Germinal center (tissue), 1 donor: ENCODE measurements around the gene CAPN15.
"Not testable (repeated sequence)": the region's sequence is repeated elsewhere in the genome, so short reads cannot be mapped to it uniquely, and the experiment has no call there.

Experiments
- DNase-seq: peaks from one replicate; pipeline ENCODE4 v3.0.0; 2012; ENCODE audit warnings: mixed read lengths, low spot score

Gene CAPN15

GRCh38 chr16:527015-527903 lies at the start of gene CAPN15:
Gene CAPN15, plus strand, starts transcription at chr16:527712. Its CDS starts 19,127 bp downstream, at chr16:546839.
- DNase-seq, result peak; percentile 84

- DNase-seq, result not testable (repeated sequence)
Observed at GRCh38 chr16:478287-478686, 49.2 kb upstream of the CAPN15 start.

GRCh38 chr16:482468-483185 lies 44.9 kb upstream of the CAPN15 start:
- DNase-seq, result no peak

- DNase-seq, result no peak
Observed at GRCh38 chr16:483341-484075, 44.0 kb upstream of the CAPN15 start.

GRCh38 chr16:489606-490005 lies 37.9 kb upstream of the CAPN15 start:
- no peak for DNase-seq

GRCh38 chr16:490768-491167 lies 36.7 kb upstream of the CAPN15 start:
- no peak for DNase-seq

- DNase-seq, result no peak
Observed at GRCh38 chr16:491220-491919, 36.1 kb upstream of the CAPN15 start.

- DNase-seq, result no peak
Observed at GRCh38 chr16:492211-492875, 35.2 kb upstream of the CAPN15 start.

- not testable (repeated sequence) for DNase-seq
Observed at GRCh38 chr16:494676-495075, 32.8 kb upstream of the CAPN15 start.

GRCh38 chr16:495127-495748 lies 32.3 kb upstream of the CAPN15 start:
- peak; percentile 28 for DNase-seq

- DNase-seq, result no peak
Observed at GRCh38 chr16:496097-496886, 31.2 kb upstream of the CAPN15 start.

GRCh38 chr16:497258-497657 lies 30.3 kb upstream of the CAPN15 start:
- no peak for DNase-seq

GRCh38 chr16:499924-500323 lies 27.6 kb upstream of the CAPN15 start:
- no peak for DNase-seq

- DNase-seq, result no peak
Observed at GRCh38 chr16:500709-501108, 26.8 kb upstream of the CAPN15 start.

GRCh38 chr16:502179-502943 lies 25.2 kb upstream of the CAPN15 start:
- no peak for DNase-seq

- DNase-seq, result no peak
Observed at GRCh38 chr16:503150-504071, 24.1 kb upstream of the CAPN15 start.

GRCh38 chr16:505479-506245 lies 21.9 kb upstream of the CAPN15 start:
- DNase-seq, result no peak

- DNase-seq, result no peak
Observed at GRCh38 chr16:506246-506546, 21.3 kb upstream of the CAPN15 start.
